Aortic smooth muscle cell (primary cell): ENCODE results near the gene PTPRN2. TPM values are rescaled to one million over a fixed set of nuclear protein-coding genes. Genes with fewer than 3 reads are reported as not detected.

Experiments
- total RNA-seq: library from RNA; depleted of rRNA; stranded (reverse); fragments of >200 nt; gene quantifications from 2 replicates; pipeline ENCODE4 v1.2.3, GENCODE V29; 2014

The PTPRN2 gene
- 0.56 and 1.6 TPM in 2 replicates for total RNA-seq

DNA sequence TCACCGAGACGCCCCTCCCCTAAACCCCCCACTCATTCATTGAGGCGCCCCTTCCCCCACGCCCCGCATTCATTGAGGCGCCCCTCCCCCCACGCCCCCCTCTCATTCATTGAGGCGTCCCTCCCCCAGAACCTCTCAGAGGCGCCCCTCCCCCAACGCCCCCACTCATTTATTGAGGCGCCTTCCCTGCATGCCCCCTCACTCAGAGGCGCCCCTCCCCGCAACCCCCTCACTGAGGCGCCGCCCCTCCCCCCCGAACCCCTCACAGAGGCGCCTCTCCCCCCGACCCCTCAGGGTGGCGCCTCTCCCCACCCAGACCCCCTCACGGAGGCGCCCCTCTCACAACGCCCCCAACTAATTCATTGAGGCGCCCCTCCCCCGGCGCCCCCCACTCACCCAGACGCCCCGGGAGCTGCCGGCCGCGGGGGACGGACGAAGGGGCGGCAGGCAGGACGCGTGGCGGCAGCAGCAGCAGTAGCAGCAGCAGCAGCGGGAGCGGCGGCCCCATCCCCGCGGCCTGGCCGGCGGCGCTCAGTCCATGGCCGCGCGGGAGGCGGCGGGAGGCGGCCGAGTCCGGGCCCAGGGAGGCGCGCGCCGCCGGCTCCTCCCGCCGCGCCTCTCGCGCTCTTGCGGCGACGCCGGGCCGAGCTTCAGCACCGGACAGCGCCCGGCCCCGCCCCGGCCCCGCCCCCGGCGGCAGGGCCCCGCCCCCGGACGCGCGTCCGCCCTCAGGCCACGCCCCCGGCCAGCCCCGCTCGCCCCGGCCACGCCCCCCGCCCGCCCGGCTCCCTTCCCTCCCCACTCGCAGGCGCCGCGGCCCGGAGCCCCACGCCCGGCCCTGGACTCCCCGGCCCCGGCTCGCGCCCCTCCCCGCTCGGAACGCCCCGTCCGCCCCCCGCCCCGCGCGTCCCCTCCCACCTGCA, at the start of gene PTPRN2:
Gene PTPRN2, minus strand, starts transcription at position 662 of the 923 bp plus-strand sequence.

Other genes starting within 250 kb of the PTPRN2 start
- 18.5 and 25.1 TPM in 2 replicates for gene NCAPG2, start 117.0 kb upstream of the PTPRN2 start, total RNA-seq
- 149 and 161 TPM in 2 replicates for gene ESYT2, start 241.7 kb upstream of the PTPRN2 start, total RNA-seq